ENCODE results near the gene ADCY5.

ADCY5 gene

DNA sequence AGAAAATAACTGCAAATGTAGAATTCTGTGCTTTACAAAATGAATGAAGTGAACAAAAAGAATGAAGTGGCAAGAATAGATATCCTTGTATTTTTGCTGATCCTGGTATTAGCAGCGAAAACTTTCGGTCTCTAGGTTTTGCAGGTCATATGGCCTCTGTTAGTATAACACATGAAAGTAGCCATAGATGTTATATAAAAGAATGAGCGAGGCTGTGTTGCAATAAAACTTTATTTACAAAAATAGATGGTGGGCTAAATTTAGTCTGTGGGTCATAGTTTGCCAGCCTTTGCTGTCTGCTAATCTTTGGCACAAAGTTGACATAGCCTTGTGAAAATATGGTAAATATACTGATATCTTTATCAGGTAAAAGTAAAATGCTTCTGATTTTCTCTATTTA, 212.0 kb downstream of the ADCY5 start:
- no peak for DNase-seq
